Endothelial cell (in vitro differentiated cells): Measurements from ENCODE around the gene TRPM4. TPM values are rescaled to one million over a fixed set of nuclear protein-coding genes. Genes with fewer than 3 reads are reported as not detected.
A peak's percentile ranks its signal among the peaks of the same experiment; 100 is the strongest.
"Not testable (repeated sequence)": the region's sequence is repeated elsewhere in the genome, so short reads cannot be mapped to it uniquely, and the experiment has no call there.

Experiments used
- DNase-seq: peaks from one replicate; pipeline ENCODE4 v3.0.0; 2021; ENCODE audit warnings: low spot score
- H3K27ac Mint-ChIP-seq: one replicate; pipeline ENCODE4 v1.8.0; 2021; ENCODE audit warnings: mixed read lengths, inconsistent platforms; ENCODE audit not compliant: unreplicated experiment
- H3K27me3 Mint-ChIP-seq: one replicate; pipeline ENCODE4 v1.8.0; 2021; ENCODE audit warnings: mild to moderate bottlenecking, moderate library complexity, mixed read lengths, inconsistent platforms; ENCODE audit not compliant: unreplicated experiment
- H3K36me3 Mint-ChIP-seq: one replicate; pipeline ENCODE4 v1.8.0; 2021; ENCODE audit warnings: mild to moderate bottlenecking, low read depth, mixed read lengths, inconsistent platforms; ENCODE audit not compliant: unreplicated experiment
- H3K4me1 Mint-ChIP-seq: one replicate; pipeline ENCODE4 v1.8.0; 2021; ENCODE audit warnings: mild to moderate bottlenecking, mixed read lengths, inconsistent platforms; ENCODE audit not compliant: unreplicated experiment
- H3K4me3 Mint-ChIP-seq: one replicate; pipeline ENCODE4 v1.8.0; 2021; ENCODE audit warnings: mild to moderate bottlenecking, mixed read lengths, inconsistent platforms; ENCODE audit not compliant: unreplicated experiment
- H3K9me3 Mint-ChIP-seq: one replicate; pipeline ENCODE4 v1.8.0; 2021; ENCODE audit warnings: mixed read lengths, inconsistent platforms; ENCODE audit not compliant: unreplicated experiment
- CTCF ChIP-seq: fragments of 200-600 bp; sonication (generic); IDR thresholded peaks from one replicate; pipeline ENCODE4 v1.5.0; 2021; ENCODE audit warnings: antibody characterized with exemption; ENCODE audit not compliant: unreplicated experiment
- total RNA-seq: library from RNA; stranded (reverse); fragmentation: NEBNext Ultra II Directional; extraction: Animal tissue kit (Norgen Biotek cat#: 25700); gene quantifications from one replicate; pipeline ENCODE4 v1.2.1, GENCODE V29; 2021; ENCODE audit not compliant: unreplicated experiment

TRPM4 gene
- total RNA-seq, 1 donor from 2014 or later: 75.3 TPM

GRCh38 chr19:49180659-49181058 is 23.1 kb downstream of the TRPM4 start:
- Mint-ChIP-seq H3K9me3 (peaks cover 4% of the 10 kb centered on the region), H3K27ac (no peak overlapping the region), H3K4me1 (peaks cover 5% of the 10 kb centered on the region), H3K27me3 (peaks cover 7% of the 10 kb centered on the region), H3K36me3 (peaks cover 56% of the 10 kb centered on the region), H3K4me3 (peak overlapping the region; percentile 2)
- DNase-seq: no peak
- TF ChIP-seq CTCF: no peak

- H3K4me1 Mint-ChIP-seq: peaks cover 13% of the 10 kb centered on the region
- DNase-seq: not testable (repeated sequence)
Observed at GRCh38 chr19:49182010-49182847, 24.6 kb downstream of the TRPM4 start.

GRCh38 chr19:49182848-49183375 is 25.3 kb downstream of the TRPM4 start:
- peaks cover 4% of the 10 kb centered on the region for H3K9me3 Mint-ChIP-seq
- no peak overlapping the region for H3K4me3 Mint-ChIP-seq
- peaks cover 10% of the 10 kb centered on the region for H3K27me3 Mint-ChIP-seq
- H3K36me3 Mint-ChIP-seq: peaks cover 59% of the 10 kb centered on the region
- H3K4me1 Mint-ChIP-seq: peaks cover 18% of the 10 kb centered on the region
- no peak for TF ChIP-seq CTCF
- peak overlapping the region; percentile 36 for H3K27ac Mint-ChIP-seq
- DNase-seq: no peak

More at GRCh38 chr19:49182010-49182847, 24.6 kb downstream of the TRPM4 start:
- Mint-ChIP-seq H3K4me3 (peak overlapping the region; percentile 52), H3K27ac (peak overlapping the region; percentile 5), H3K36me3 (peaks cover 57% of the 10 kb centered on the region)
- H3K27me3 Mint-ChIP-seq, H3K9me3 Mint-ChIP-seq: not testable (repeated sequence)

- H3K36me3 Mint-ChIP-seq: peaks cover 68% of the 10 kb centered on the region
Observed at GRCh38 chr19:49186108-49186507, 28.5 kb downstream of the TRPM4 start.

DNA sequence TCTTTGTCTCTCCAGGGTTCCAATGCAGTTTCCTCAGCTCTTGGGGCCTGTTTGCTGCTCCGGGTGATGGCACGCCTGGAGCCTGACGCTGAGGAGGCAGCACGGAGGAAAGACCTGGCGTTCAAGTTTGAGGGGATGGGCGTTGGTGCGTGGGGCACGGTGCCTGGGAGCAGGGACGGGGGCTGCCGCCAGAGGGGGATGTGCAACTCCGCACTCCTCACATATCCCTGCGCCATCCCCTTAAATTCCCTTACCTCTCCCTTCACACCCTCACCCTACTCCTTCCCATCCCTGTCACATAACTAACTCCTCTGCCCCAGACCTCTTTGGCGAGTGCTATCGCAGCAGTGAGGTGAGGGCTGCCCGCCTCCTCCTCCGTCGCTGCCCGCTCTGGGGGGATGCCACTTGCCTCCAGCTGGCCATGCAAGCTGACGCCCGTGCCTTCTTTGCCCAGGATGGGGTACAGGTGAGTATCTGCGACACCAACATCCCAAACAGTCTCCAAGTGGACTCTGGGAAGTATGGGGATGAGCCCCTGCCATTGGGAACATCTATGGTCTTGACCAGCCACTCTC is 31.1 kb downstream of the TRPM4 start:
- Mint-ChIP-seq H3K4me1 (peaks cover 39% of the 10 kb centered on the region), H3K9me3 (no peaks in the 10 kb centered on the region), H3K4me3 (peak overlapping the region; percentile 56), H3K36me3 (peaks cover 68% of the 10 kb centered on the region), H3K27me3 (peaks cover 12% of the 10 kb centered on the region), H3K27ac (peak overlapping the region; percentile 85)
- TF ChIP-seq CTCF: no peak
- no peak for DNase-seq

More at GRCh38 chr19:49186108-49186507, 28.5 kb downstream of the TRPM4 start:
- Mint-ChIP-seq H3K4me3 (no peak overlapping the region), H3K27ac (no peak overlapping the region), H3K4me1 (peaks cover 39% of the 10 kb centered on the region), H3K9me3 (peaks cover 4% of the 10 kb centered on the region), H3K27me3 (peaks cover 18% of the 10 kb centered on the region)
- DNase-seq: no peak
- no peak for TF ChIP-seq CTCF
